Choroid plexus epithelial cell (primary cell): ENCODE results near the gene ZDHHC24.

Experiments used
- DNase-seq: peaks from one replicate; pipeline ENCODE4 v3.0.0-alpha.2; 2010; ENCODE audit warnings: low read depth
- H3K4me3 ChIP-seq: 2 replicates; pipeline ENCODE4 v1.5.1; 2011; ENCODE audit warnings: low read depth, mild to moderate bottlenecking, control low read depth, low read length, moderate library complexity
- TF ChIP-seq, protein P1 (sequence below): conservative IDR thresholded peaks from 2 replicates; pipeline ENCODE4 v1.5.1; 2011; ENCODE audit warnings: low read depth, mild to moderate bottlenecking, control low read depth, inconsistent platforms, low read length, moderate library complexity

ZDHHC24 gene

DNA sequence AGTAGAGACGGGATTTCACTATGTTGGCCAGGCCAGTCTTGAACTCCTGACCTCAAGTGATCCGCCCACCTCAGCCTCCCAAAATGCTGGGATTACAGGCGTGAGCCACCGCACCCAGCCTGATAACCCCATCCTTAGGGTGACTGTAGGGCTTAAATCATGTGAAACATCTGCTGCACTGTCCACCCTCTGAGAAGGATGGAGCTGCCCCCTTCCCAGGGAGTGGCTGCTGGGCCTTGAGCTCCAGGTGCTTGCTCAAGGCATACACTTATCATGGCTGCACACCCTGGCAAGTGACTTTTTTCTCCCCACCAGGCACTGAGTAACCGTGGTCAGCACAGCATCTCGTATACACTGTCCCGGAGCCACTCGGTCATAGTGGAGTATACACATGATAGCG, 73.8 kb downstream of the ZDHHC24 start:
- DNase-seq: no peak
- TF ChIP-seq, protein P1, sequence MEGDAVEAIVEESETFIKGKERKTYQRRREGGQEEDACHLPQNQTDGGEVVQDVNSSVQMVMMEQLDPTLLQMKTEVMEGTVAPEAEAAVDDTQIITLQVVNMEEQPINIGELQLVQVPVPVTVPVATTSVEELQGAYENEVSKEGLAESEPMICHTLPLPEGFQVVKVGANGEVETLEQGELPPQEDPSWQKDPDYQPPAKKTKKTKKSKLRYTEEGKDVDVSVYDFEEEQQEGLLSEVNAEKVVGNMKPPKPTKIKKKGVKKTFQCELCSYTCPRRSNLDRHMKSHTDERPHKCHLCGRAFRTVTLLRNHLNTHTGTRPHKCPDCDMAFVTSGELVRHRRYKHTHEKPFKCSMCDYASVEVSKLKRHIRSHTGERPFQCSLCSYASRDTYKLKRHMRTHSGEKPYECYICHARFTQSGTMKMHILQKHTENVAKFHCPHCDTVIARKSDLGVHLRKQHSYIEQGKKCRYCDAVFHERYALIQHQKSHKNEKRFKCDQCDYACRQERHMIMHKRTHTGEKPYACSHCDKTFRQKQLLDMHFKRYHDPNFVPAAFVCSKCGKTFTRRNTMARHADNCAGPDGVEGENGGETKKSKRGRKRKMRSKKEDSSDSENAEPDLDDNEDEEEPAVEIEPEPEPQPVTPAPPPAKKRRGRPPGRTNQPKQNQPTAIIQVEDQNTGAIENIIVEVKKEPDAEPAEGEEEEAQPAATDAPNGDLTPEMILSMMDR: no peak
- no peak overlapping the region for H3K4me3 ChIP-seq

DNA sequence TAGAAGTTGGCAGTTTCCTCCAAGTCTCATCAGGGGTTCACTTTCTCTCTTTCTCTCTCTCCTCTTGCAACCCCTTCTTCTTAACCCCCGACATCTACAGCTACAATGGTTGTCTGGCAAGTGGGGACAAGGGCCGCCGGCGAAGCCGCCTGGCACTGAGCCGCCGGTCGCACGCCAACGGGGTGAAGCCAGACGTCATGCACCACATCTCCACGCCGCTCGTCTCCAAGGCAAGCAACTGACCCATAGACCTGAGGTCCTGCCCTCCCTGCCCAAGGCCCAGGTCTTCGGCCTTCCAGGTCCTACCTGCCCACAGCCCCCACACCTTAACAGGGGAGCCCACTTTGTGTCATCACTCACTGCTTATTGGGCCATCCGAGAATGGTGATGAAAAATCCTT, 74.7 kb downstream of the ZDHHC24 start:
- TF ChIP-seq, protein P1: no peak
- no peak for DNase-seq
- no peak overlapping the region for H3K4me3 ChIP-seq
